Cerebellar cortex (tissue), 1 donor: ENCODE data around the gene DOP1A.

Experiments used
- DNase-seq: peaks from one replicate; pipeline ENCODE4 v3.0.0-alpha.2; 2015; ENCODE audit warnings: low spot score

The DOP1A gene

GRCh38 chr6:83067448-83068439 lies at the start of gene DOP1A:
Gene DOP1A, plus strand, starts transcription at chr6:83067671. Its CDS starts 29,307 bp downstream, at chr6:83096978.
- peak; percentile 95 for DNase-seq

GRCh38 chr6:83019741-83020140 lies 47.7 kb upstream of the DOP1A start:
- no peak for DNase-seq

GRCh38 chr6:83031689-83032088 lies 35.8 kb upstream of the DOP1A start:
- no peak for DNase-seq

- no peak for DNase-seq
Observed at GRCh38 chr6:83038246-83038645, 29.2 kb upstream of the DOP1A start.

GRCh38 chr6:83042467-83043053 lies 24.9 kb upstream of the DOP1A start:
- DNase-seq, result no peak

GRCh38 chr6:83044091-83044768 lies 23.2 kb upstream of the DOP1A start:
- DNase-seq, result no peak

- no peak for DNase-seq
Observed at GRCh38 chr6:83047065-83047754, 20.3 kb upstream of the DOP1A start.

GRCh38 chr6:83051377-83052172 lies 15.9 kb upstream of the DOP1A start:
- DNase-seq, result no peak

GRCh38 chr6:83053678-83054077 lies 13.8 kb upstream of the DOP1A start:
- no peak for DNase-seq

- peak; percentile 66 for DNase-seq
Observed at GRCh38 chr6:83055366-83055964, 12.0 kb upstream of the DOP1A start.

- peak; percentile 49 for DNase-seq
Observed at GRCh38 chr6:83057705-83058321, 9.7 kb upstream of the DOP1A start.

- DNase-seq, result no peak
Observed at GRCh38 chr6:83061190-83061589, 6.3 kb upstream of the DOP1A start.

GRCh38 chr6:83062225-83062624 lies 5.2 kb upstream of the DOP1A start:
- no peak for DNase-seq

- DNase-seq, result peak; percentile 78
Observed at GRCh38 chr6:83065511-83066192, 1.8 kb upstream of the DOP1A start, which contains the start of gene UBE3D. Gene UBE3D, minus strand, starts transcription at chr6:83065841. Its CDS starts 123 bp downstream, at chr6:83065718.

GRCh38 chr6:83068616-83069015 lies 1.1 kb downstream of the DOP1A start:
- DNase-seq, result no peak

GRCh38 chr6:83069633-83070032 lies 2.2 kb downstream of the DOP1A start:
- DNase-seq, result no peak

GRCh38 chr6:83071023-83071422 lies 3.6 kb downstream of the DOP1A start:
- no peak for DNase-seq

GRCh38 chr6:83071707-83072106 lies 4.2 kb downstream of the DOP1A start:
- no peak for DNase-seq

GRCh38 chr6:83072726-83073125 lies 5.3 kb downstream of the DOP1A start:
- DNase-seq, result no peak

- DNase-seq, result no peak
Observed at GRCh38 chr6:83073615-83074014, 6.1 kb downstream of the DOP1A start.
